NCI-H2081 treated with DMSO at 0.1 percent for 48 hours (cell line): Measurements from ENCODE around the gene SH2D7.

Experiments used
- DNase-seq: peaks from one replicate; lab custom pipeline; 2025; lab: John Stamatoyannopoulos, UW

SH2D7 gene

GRCh38 chr15:78092261-78093041 is at the start of gene SH2D7:
SH2D7 (plus strand) TSS chr15:78092561; CDS start chr15:78092585, 24 bp downstream.
- no peak for DNase-seq

- DNase-seq: no peak
Observed at GRCh38 chr15:78044407-78045155, 47.8 kb upstream of the SH2D7 start.

- no peak for DNase-seq
Observed at GRCh38 chr15:78045189-78045588, 47.2 kb upstream of the SH2D7 start.

- no peak for DNase-seq
Observed at GRCh38 chr15:78046796-78047341, 45.5 kb upstream of the SH2D7 start.

- no peak for DNase-seq
Observed at GRCh38 chr15:78047761-78048627, 44.4 kb upstream of the SH2D7 start.

- no peak for DNase-seq
Observed at GRCh38 chr15:78048628-78048920, 43.8 kb upstream of the SH2D7 start.

GRCh38 chr15:78049691-78050440 is 42.5 kb upstream of the SH2D7 start:
- no peak for DNase-seq

GRCh38 chr15:78050441-78050809 is 41.9 kb upstream of the SH2D7 start:
- no peak for DNase-seq

GRCh38 chr15:78050826-78051225 is 41.5 kb upstream of the SH2D7 start:
- DNase-seq: no peak

- no peak for DNase-seq
Observed at GRCh38 chr15:78051596-78051995, 40.8 kb upstream of the SH2D7 start.

GRCh38 chr15:78052001-78052401 is 40.4 kb upstream of the SH2D7 start:
- no peak for DNase-seq

- DNase-seq: no peak
Observed at GRCh38 chr15:78052545-78052944, 39.8 kb upstream of the SH2D7 start.

GRCh38 chr15:78054518-78054917 is 37.8 kb upstream of the SH2D7 start:
- no peak for DNase-seq

- DNase-seq: no peak
Observed at GRCh38 chr15:78054966-78055365, 37.4 kb upstream of the SH2D7 start.

- no peak for DNase-seq
Observed at GRCh38 chr15:78055919-78056713, 36.2 kb upstream of the SH2D7 start.

GRCh38 chr15:78056714-78057269 is 35.6 kb upstream of the SH2D7 start:
- DNase-seq: no peak

- DNase-seq: no peak
Observed at GRCh38 chr15:78057803-78058202, 34.6 kb upstream of the SH2D7 start.

GRCh38 chr15:78058401-78058935 is 33.9 kb upstream of the SH2D7 start:
- no peak for DNase-seq

GRCh38 chr15:78059110-78059839 is 33.1 kb upstream of the SH2D7 start:
- no peak for DNase-seq

GRCh38 chr15:78060232-78060631 is 32.1 kb upstream of the SH2D7 start:
- DNase-seq: no peak
